Measurements from ENCODE around the gene DOC2B.
A peak's percentile ranks its signal among the peaks of the same experiment; 100 is the strongest.

The DOC2B gene

GRCh38 chr17:181245-182049 is at the start of gene DOC2B:
TSS of gene DOC2B (minus strand) at chr17:181650. CDS start at chr17:181479, 171 bp downstream.
- DNase-seq (ENCODE audit: low spot score) (no peak), ATAC-seq (ENCODE audit: low read depth) (peak; percentile 76)
- Histone ChIP-seq H3K27me3 (ENCODE audit: insufficient read depth, poor library complexity, severe bottlenecking) (peaks cover 84% of the 10 kb centered on the region), H3K4me1 (ENCODE audit: insufficient read depth, poor library complexity, severe bottlenecking) (no peaks in the 10 kb centered on the region), H3K4me3 (ENCODE audit: severe bottlenecking) (no peak within 1 kb of the TSS), H3K27ac (ENCODE audit: poor library complexity, severe bottlenecking) (no peak within 1 kb of the TSS), H3K36me3 (ENCODE audit: low read depth) (no peaks in the 10 kb centered on the region), H3K9me3 (ENCODE audit: severe bottlenecking) (no peaks in the 10 kb centered on the region)
- TF ChIP-seq, protein P1, sequence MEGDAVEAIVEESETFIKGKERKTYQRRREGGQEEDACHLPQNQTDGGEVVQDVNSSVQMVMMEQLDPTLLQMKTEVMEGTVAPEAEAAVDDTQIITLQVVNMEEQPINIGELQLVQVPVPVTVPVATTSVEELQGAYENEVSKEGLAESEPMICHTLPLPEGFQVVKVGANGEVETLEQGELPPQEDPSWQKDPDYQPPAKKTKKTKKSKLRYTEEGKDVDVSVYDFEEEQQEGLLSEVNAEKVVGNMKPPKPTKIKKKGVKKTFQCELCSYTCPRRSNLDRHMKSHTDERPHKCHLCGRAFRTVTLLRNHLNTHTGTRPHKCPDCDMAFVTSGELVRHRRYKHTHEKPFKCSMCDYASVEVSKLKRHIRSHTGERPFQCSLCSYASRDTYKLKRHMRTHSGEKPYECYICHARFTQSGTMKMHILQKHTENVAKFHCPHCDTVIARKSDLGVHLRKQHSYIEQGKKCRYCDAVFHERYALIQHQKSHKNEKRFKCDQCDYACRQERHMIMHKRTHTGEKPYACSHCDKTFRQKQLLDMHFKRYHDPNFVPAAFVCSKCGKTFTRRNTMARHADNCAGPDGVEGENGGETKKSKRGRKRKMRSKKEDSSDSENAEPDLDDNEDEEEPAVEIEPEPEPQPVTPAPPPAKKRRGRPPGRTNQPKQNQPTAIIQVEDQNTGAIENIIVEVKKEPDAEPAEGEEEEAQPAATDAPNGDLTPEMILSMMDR (IDR thresholded peaks at IDR 0.05; ENCODE audit: poor library complexity, severe bottlenecking) = no peak

- no peaks in the 10 kb centered on the region for H3K9me3 ChIP-seq (ENCODE audit: severe bottlenecking)
- H3K4me1 ChIP-seq (ENCODE audit: insufficient read depth, poor library complexity, severe bottlenecking) = no peaks in the 10 kb centered on the region
- DNase-seq (ENCODE audit: low spot score) (peak; percentile 32), ATAC-seq (ENCODE audit: low read depth) (no peak)
- no peaks in the 10 kb centered on the region for H3K36me3 ChIP-seq (ENCODE audit: low read depth)
- TF ChIP-seq, protein P1 (IDR thresholded peaks at IDR 0.05; ENCODE audit: poor library complexity, severe bottlenecking) = no peak
- H3K4me3 ChIP-seq (ENCODE audit: severe bottlenecking) = no peak overlapping the region
- no peak overlapping the region for H3K27ac ChIP-seq (ENCODE audit: poor library complexity, severe bottlenecking)
- no peaks in the 10 kb centered on the region for H3K27me3 ChIP-seq (ENCODE audit: insufficient read depth, poor library complexity, severe bottlenecking)
Observed at GRCh38 chr17:230395-230770, 48.9 kb upstream of the DOC2B start.

- TF ChIP-seq, protein P1 (IDR thresholded peaks at IDR 0.05; ENCODE audit: poor library complexity, severe bottlenecking) = no peak
- no peaks in the 10 kb centered on the region for H3K4me1 ChIP-seq (ENCODE audit: insufficient read depth, poor library complexity, severe bottlenecking)
- no peak overlapping the region for H3K27ac ChIP-seq (ENCODE audit: poor library complexity, severe bottlenecking)
- no peaks in the 10 kb centered on the region for H3K9me3 ChIP-seq (ENCODE audit: severe bottlenecking)
- H3K27me3 ChIP-seq (ENCODE audit: insufficient read depth, poor library complexity, severe bottlenecking) = no peaks in the 10 kb centered on the region
- H3K4me3 ChIP-seq (ENCODE audit: severe bottlenecking) = no peak overlapping the region
- ATAC-seq (ENCODE audit: low read depth) (no peak; the same call in 2 of the 3 replicates), DNase-seq (ENCODE audit: low spot score) (peak; percentile 23)
- H3K36me3 ChIP-seq (ENCODE audit: low read depth) = no peaks in the 10 kb centered on the region
Observed at GRCh38 chr17:229709-230394, 48.4 kb upstream of the DOC2B start.

GRCh38 chr17:228951-229708 is 47.7 kb upstream of the DOC2B start:
- no peaks in the 10 kb centered on the region for H3K4me1 ChIP-seq (ENCODE audit: insufficient read depth, poor library complexity, severe bottlenecking)
- ATAC-seq (ENCODE audit: low read depth) (no peak), DNase-seq (ENCODE audit: low spot score) (peak; percentile 19)
- no peak overlapping the region for H3K27ac ChIP-seq (ENCODE audit: poor library complexity, severe bottlenecking)
- H3K27me3 ChIP-seq (ENCODE audit: insufficient read depth, poor library complexity, severe bottlenecking) = no peaks in the 10 kb centered on the region
- H3K4me3 ChIP-seq (ENCODE audit: severe bottlenecking) = no peak overlapping the region
- no peaks in the 10 kb centered on the region for H3K36me3 ChIP-seq (ENCODE audit: low read depth)
- no peaks in the 10 kb centered on the region for H3K9me3 ChIP-seq (ENCODE audit: severe bottlenecking)
- TF ChIP-seq, protein P1 (IDR thresholded peaks at IDR 0.05; ENCODE audit: poor library complexity, severe bottlenecking) = no peak

All from RWPE2 (cell line).